GM12878 (cell line): ENCODE data around the gene MITF. TPM values are rescaled to one million over a fixed set of nuclear protein-coding genes. Genes with fewer than 3 reads are reported as not detected.

ENCODE experiments used
- ATAC-seq: fragments of 200-7000 bp; cut with Tn5 transposase; 3 replicates; pipeline ENCODE4 v1.9.1; 2020; ENCODE audit warnings: mild to moderate bottlenecking, moderate library complexity
- BruUV-seq: library from RNA; stranded (reverse); fragments of 400-500 nt; replicated peaks from 2 replicates; lab custom pipeline; 2021; lab: Mats Ljungman, UMichigan
- CTCF ChIA-PET: fragments of 300-600 bp; sonication (Branson Sonifier 250); formaldehyde crosslinking; extraction: SDS; loops from one replicate; lab custom pipeline; 2021; ENCODE audit warnings: inconsistent platforms; lab: Yijun Ruan, JAX
- POLR2A ChIA-PET: fragments of 350-600 bp; formaldehyde crosslinking; extraction: SDS; loops from one replicate; lab custom pipeline; 2021; ENCODE audit warnings: inconsistent platforms; lab: Charles Lee
- RAD21 ChIA-PET: fragments of 300-600 bp; sonication (Branson Sonifier 250); formaldehyde crosslinking; loops from one replicate; lab custom pipeline; 2023; ENCODE audit warnings: antibody characterized with exemption; ENCODE audit not compliant: unreplicated experiment; lab: Charles Lee
- SMC1A ChIA-PET: fragments of 300-600 bp; sonication (Branson Sonifier 250); formaldehyde crosslinking; loops from one replicate; lab custom pipeline; 2023; ENCODE audit not compliant: unreplicated experiment, uncharacterized antibody; lab: Charles Lee
- DNase-seq: peaks from one replicate; pipeline ENCODE4 v3.0.0-alpha.2; 2011; ENCODE audit warnings: low read depth, low spot score
- FAIRE-seq: peaks from 3 replicates; lab custom pipeline; 2011; peaks lifted over from hg19 to GRCh38; lab: Jason Lieb, UNC
- H2AFZ ChIP-seq: 2 replicates; pipeline ENCODE4 v1.6.0; 2011; ENCODE audit warnings: low read depth, low read length, control low read depth; ENCODE audit not compliant: control insufficient read depth
- H3K27ac ChIP-seq: 2 replicates; pipeline ENCODE4 v1.5.1; 2011; ENCODE audit warnings: control low read depth; ENCODE audit not compliant: control insufficient read depth, insufficient read depth
- H3K27me3 ChIP-seq, 2 experiments: replicated peaks in 1 of 2; 2 replicates each; pipeline versions ENCODE4 v1.6.0 to v1.6.1; 2011; ENCODE audit warnings: low read length in 1 of 2; ENCODE audit not compliant: control insufficient read depth in 2 of 2, insufficient read depth in 2 of 2
- H3K36me3 ChIP-seq, 2 experiments: 2 replicates each; pipeline ENCODE4 v1.5.1; 2011; ENCODE audit warnings: low read length in 1 of 2; ENCODE audit not compliant: control insufficient read depth in 2 of 2, insufficient read depth in 2 of 2
- H3K4me1 ChIP-seq: 2 replicates; pipeline ENCODE4 v1.6.1; 2011; ENCODE audit warnings: mild to moderate bottlenecking, low read length, moderate library complexity, mixed read lengths; ENCODE audit not compliant: control insufficient read depth, insufficient read depth
- H3K4me2 ChIP-seq: 2 replicates; pipeline ENCODE4 v1.6.0; 2011; ENCODE audit warnings: control low read depth; ENCODE audit not compliant: control insufficient read depth, insufficient read depth
- H3K4me3 ChIP-seq: fragments of 200-600 bp; sonication (generic); 2 replicates; pipeline ENCODE4 v1.5.1; 2016
- H3K79me2 ChIP-seq: 2 replicates; pipeline ENCODE4 v1.6.0; 2011; ENCODE audit warnings: low read length; ENCODE audit not compliant: control insufficient read depth, insufficient read depth
- H3K9ac ChIP-seq: 2 replicates; pipeline ENCODE4 v1.8.0; 2011; ENCODE audit warnings: low read length, control low read depth, mixed read lengths; ENCODE audit not compliant: control insufficient read depth, insufficient read depth
- H3K9me3 ChIP-seq: replicated peaks from 3 replicates; pipeline ENCODE4 v1.5.1; 2011; ENCODE audit warnings: mild to moderate bottlenecking, low read length; ENCODE audit not compliant: control insufficient read depth, insufficient read depth
- H4K20me1 ChIP-seq: 2 replicates; pipeline ENCODE4 v1.6.0; 2011; ENCODE audit not compliant: control insufficient read depth, insufficient read depth
- SP1 ChIP-seq: IDR thresholded peaks from one replicate; pipeline ENCODE4 v1.6.1; 2011; ENCODE audit warnings: low read depth, low read length
- SPI1 ChIP-seq: IDR thresholded peaks from 2 replicates; pipeline ENCODE4 v1.6.1; 2011; ENCODE audit warnings: low read depth, mild to moderate bottlenecking, low read length, moderate library complexity, borderline replicate concordance; ENCODE audit not compliant: insufficient read depth
- TARDBP ChIP-seq: IDR thresholded peaks from 2 replicates; pipeline ENCODE4 v1.6.1; 2016; ENCODE audit warnings: borderline replicate concordance
- ZNF274 ChIP-seq: IDR thresholded peaks from one replicate; pipeline ENCODE4 v1.8.0; 2011; ENCODE audit not compliant: insufficient read length, insufficient read depth
- WGBS: methylation state at CpG from one replicate; pipeline ENCODE4 v1.1.6; 2016; ENCODE audit warnings: low lambda C conversion rate; ENCODE audit not compliant: insufficient replicate concordance, insufficient coverage; ENCODE audit errors: missing lambda C conversion rate; 5-methylcytosine and 5-hydroxymethylcytosine counted together
- in situ Hi-C: fragments of 300-500 bp; cut with MboI; formaldehyde crosslinking; loops from 9 replicates; pipeline ENCODE4 v1.14.3; 2018; ENCODE audit warnings: mixed read lengths
- intact Hi-C: fragments of 100-400 bp; cut with micrococcal nuclease; formaldehyde crosslinking; loops from one replicate; pipeline ENCODE4 v1.14.2; 2022; ENCODE audit not compliant: unreplicated experiment
- polyA plus RNA-seq, 11 experiments: library from polyadenylated mRNA; depleted of rRNA in 4 of 11; unstranded in 6 of 11; stranded (reverse) in 5 of 11; fragments of >200 nt; fragmentation: Nextera tagmentation in 4 of 11; fragmentation: Illumina TruSeq in 1 of 11; extraction: Ambion mirVana in 4 of 11; extraction: Trizol in 1 of 11; gene quantifications; 1 replicate in 1 of 11; 2 replicates in 10 of 11; pipeline versions ENCODE4 v1.2.1 to v1.2.3, GENCODE V29; 2011 to 2016; ENCODE audit warnings: inconsistent platforms in 2 of 11, missing spikeins in 2 of 11, low read depth in 1 of 11
- total RNA-seq, 4 experiments: library from RNA; depleted of rRNA in 3 of 4; stranded (reverse); fragments of >200 nt in 3 of 4; fragmentation: Illumina TruSeq in 1 of 4; extraction: Trizol in 1 of 4; gene quantifications; 2 replicates each; pipeline versions ENCODE4 v1.2.1 to v1.2.3, GENCODE V29; 2013 to 2021
- TF ChIP-seq, protein P1 (sequence below): fragments of 450-650 bp; IDR thresholded peaks from 2 replicates; pipeline ENCODE4 v1.6.1; 2017; ENCODE audit warnings: mild to moderate bottlenecking, low read depth, inconsistent platforms; ENCODE audit not compliant: poor library complexity, severe bottlenecking
- TF ChIP-seq, protein P2 (sequence below): fragments of 150-350 bp; IDR thresholded peaks from 2 replicates; pipeline ENCODE4 v1.6.1; 2016; ENCODE audit warnings: low read depth, low read length

MITF gene
- total and polyA plus RNA-seq, 10 of the 15 experiments (the other 5 are each of a cell fraction or from before 2014, with no cell fraction given): under 0.01 to 0.90 (median 0.06) TPM; not detected in 3

DNA sequence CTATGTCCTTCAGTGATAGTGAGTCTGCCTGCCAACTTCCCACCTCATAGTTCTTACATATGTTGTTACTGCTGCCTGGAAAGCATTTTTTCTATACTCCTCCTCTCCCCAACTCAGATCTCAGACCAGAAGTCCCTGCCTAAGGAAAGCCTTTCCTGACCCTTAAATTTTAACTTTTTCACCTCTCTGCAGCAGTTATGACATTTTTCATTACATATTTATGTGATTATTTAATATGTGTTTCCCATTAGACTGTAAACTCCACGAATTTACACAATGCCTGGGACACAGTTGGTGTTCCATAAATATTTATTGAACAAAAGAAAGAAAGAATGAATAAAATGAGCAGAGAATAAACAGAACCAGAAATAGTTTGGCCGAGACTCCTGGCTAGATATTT is 125.5 kb downstream of the MITF start:
- H3K36me3 ChIP-seq: no peaks in the 10 kb centered on the region
- in situ Hi-C loops: no loop called here
- no peak for DNase-seq
- no peak overlapping the region for H3K27ac ChIP-seq
- BruUV-seq: no TSS peak
- WGBS: 0% methylated on average over 2 of the region's 2 CpGs
- H3K4me2 ChIP-seq: no peak overlapping the region
- no peaks in the 10 kb centered on the region for H3K79me2 ChIP-seq
- H3K4me3 ChIP-seq: no peak overlapping the region
- TF ChIP-seq SP1 (no peak), SPI1 (no peak), ZNF274 (no peak), TARDBP (no peak)
- TF ChIP-seq, protein P1, sequence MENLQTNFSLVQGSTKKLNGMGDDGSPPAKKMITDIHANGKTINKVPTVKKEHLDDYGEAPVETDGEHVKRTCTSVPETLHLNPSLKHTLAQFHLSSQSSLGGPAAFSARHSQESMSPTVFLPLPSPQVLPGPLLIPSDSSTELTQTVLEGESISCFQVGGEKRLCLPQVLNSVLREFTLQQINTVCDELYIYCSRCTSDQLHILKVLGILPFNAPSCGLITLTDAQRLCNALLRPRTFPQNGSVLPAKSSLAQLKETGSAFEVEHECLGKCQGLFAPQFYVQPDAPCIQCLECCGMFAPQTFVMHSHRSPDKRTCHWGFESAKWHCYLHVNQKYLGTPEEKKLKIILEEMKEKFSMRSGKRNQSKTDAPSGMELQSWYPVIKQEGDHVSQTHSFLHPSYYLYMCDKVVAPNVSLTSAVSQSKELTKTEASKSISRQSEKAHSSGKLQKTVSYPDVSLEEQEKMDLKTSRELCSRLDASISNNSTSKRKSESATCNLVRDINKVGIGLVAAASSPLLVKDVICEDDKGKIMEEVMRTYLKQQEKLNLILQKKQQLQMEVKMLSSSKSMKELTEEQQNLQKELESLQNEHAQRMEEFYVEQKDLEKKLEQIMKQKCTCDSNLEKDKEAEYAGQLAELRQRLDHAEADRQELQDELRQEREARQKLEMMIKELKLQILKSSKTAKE: no peak
- TF ChIP-seq, protein P2, sequence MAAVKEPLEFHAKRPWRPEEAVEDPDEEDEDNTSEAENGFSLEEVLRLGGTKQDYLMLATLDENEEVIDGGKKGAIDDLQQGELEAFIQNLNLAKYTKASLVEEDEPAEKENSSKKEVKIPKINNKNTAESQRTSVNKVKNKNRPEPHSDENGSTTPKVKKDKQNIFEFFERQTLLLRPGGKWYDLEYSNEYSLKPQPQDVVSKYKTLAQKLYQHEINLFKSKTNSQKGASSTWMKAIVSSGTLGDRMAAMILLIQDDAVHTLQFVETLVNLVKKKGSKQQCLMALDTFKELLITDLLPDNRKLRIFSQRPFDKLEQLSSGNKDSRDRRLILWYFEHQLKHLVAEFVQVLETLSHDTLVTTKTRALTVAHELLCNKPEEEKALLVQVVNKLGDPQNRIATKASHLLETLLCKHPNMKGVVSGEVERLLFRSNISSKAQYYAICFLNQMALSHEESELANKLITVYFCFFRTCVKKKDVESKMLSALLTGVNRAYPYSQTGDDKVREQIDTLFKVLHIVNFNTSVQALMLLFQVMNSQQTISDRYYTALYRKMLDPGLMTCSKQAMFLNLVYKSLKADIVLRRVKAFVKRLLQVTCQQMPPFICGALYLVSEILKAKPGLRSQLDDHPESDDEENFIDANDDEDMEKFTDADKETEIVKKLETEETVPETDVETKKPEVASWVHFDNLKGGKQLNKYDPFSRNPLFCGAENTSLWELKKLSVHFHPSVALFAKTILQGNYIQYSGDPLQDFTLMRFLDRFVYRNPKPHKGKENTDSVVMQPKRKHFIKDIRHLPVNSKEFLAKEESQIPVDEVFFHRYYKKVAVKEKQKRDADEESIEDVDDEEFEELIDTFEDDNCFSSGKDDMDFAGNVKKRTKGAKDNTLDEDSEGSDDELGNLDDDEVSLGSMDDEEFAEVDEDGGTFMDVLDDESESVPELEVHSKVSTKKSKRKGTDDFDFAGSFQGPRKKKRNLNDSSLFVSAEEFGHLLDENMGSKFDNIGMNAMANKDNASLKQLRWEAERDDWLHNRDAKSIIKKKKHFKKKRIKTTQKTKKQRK: no peak
- ChIA-PET CTCF (interaction anchor here (0.5 kb wide), 1 partner anchor 1597 kb away, joined by 3 read pairs; no protein-coding TSS in a partner anchor), RAD21 (no interaction called here), SMC1A (no interaction called here), POLR2A (no interaction called here)
- H4K20me1 ChIP-seq: no peaks in the 10 kb centered on the region
- H3K4me1 ChIP-seq: no peaks in the 10 kb centered on the region
- no peak overlapping the region for H3K9ac ChIP-seq
- no peaks in the 10 kb centered on the region for H3K27me3 ChIP-seq
- intact Hi-C loops: no loop called here
- no peak for ATAC-seq
- no peak overlapping the region for H2AFZ ChIP-seq
- FAIRE-seq: no peak
- no peaks in the 10 kb centered on the region for H3K9me3 ChIP-seq
